H9 (cell line): ENCODE results near the gene CATSPERB. TPM values are rescaled to one million over a fixed set of nuclear protein-coding genes. Genes with fewer than 3 reads are reported as not detected.

ENCODE experiments used
- DNase-seq: peaks from one replicate; pipeline ENCODE4 v3.0.0-alpha.2; 2017
- H2AFZ ChIP-seq: one replicate; pipeline ENCODE4 v1.6.1; 2013; ENCODE audit warnings: mild to moderate bottlenecking, low read length, control low read depth, moderate library complexity
- H2AK5ac ChIP-seq: 2 replicates; pipeline ENCODE4 v1.6.1; 2013; ENCODE audit warnings: low read length, control low read depth, mixed read lengths; ENCODE audit not compliant: insufficient read length
- H2BK120ac ChIP-seq: one replicate; pipeline ENCODE4 v1.6.1; 2013; ENCODE audit warnings: low read depth, mild to moderate bottlenecking, low read length, control low read depth, inconsistent platforms; ENCODE audit not compliant: poor library complexity, severe bottlenecking
- H2BK12ac ChIP-seq: 2 replicates; pipeline ENCODE4 v1.6.1; 2013; ENCODE audit warnings: low read length, control low read depth, mixed read lengths, low read depth; ENCODE audit not compliant: insufficient read length
- H2BK15ac ChIP-seq: 2 replicates; pipeline ENCODE4 v1.6.1; 2013; ENCODE audit warnings: low read depth, low read length, control low read depth
- H2BK20ac ChIP-seq: one replicate; pipeline ENCODE4 v1.6.1; 2013; ENCODE audit warnings: low read depth, mild to moderate bottlenecking, low read length, control low read depth, inconsistent platforms; ENCODE audit not compliant: poor library complexity, severe bottlenecking
- H2BK5ac ChIP-seq: 2 replicates; pipeline ENCODE4 v1.6.1; 2013; ENCODE audit warnings: low read length, control low read depth, mixed read lengths; ENCODE audit not compliant: insufficient read length
- H3K14ac ChIP-seq: 2 replicates; pipeline ENCODE4 v1.6.1; 2013; ENCODE audit warnings: low read length, control low read depth; ENCODE audit not compliant: insufficient read depth
- H3K18ac ChIP-seq: 2 replicates; pipeline ENCODE4 v1.6.1; 2013; ENCODE audit warnings: low read depth, mild to moderate bottlenecking, mixed read lengths, low read length, control low read depth; ENCODE audit not compliant: insufficient read length
- H3K23ac ChIP-seq: 2 replicates; pipeline ENCODE4 v1.6.1; 2013; ENCODE audit warnings: low read length, control low read depth, mixed read lengths, low read depth; ENCODE audit not compliant: insufficient read length
- H3K23me2 ChIP-seq: 2 replicates; pipeline ENCODE4 v1.6.1; 2013; ENCODE audit warnings: low read depth, mild to moderate bottlenecking, mixed read lengths, low read length, control low read depth; ENCODE audit not compliant: insufficient read length, poor library complexity, severe bottlenecking
- H3K27ac ChIP-seq: 2 replicates; pipeline ENCODE4 v1.5.1; 2013; ENCODE audit warnings: low read length, control low read depth, mixed read lengths, low read depth; ENCODE audit not compliant: insufficient read length
- H3K27me3 ChIP-seq: 2 replicates; pipeline ENCODE4 v1.6.1; 2013; ENCODE audit warnings: low read length, control low read depth, inconsistent platforms; ENCODE audit not compliant: insufficient read depth
- H3K4ac ChIP-seq: 2 replicates; pipeline ENCODE4 v1.6.1; 2013; ENCODE audit warnings: low read depth, mild to moderate bottlenecking, control low read depth, inconsistent platforms, low read length, moderate library complexity
- H3K4me1 ChIP-seq: 2 replicates; pipeline ENCODE4 v1.6.1; 2013; ENCODE audit warnings: low read length, control low read depth, inconsistent platforms; ENCODE audit not compliant: insufficient read depth
- H3K4me2 ChIP-seq: 2 replicates; pipeline ENCODE4 v1.6.1; 2013; ENCODE audit warnings: low read length, control low read depth, mixed read lengths; ENCODE audit not compliant: insufficient read length, insufficient read depth
- H3K56ac ChIP-seq: 2 replicates; pipeline ENCODE4 v1.6.1; 2013; ENCODE audit warnings: low read depth, mild to moderate bottlenecking, mixed read lengths, low read length, control low read depth; ENCODE audit not compliant: insufficient read length
- H3K79me1 ChIP-seq: 2 replicates; pipeline ENCODE4 v1.6.1; 2013; ENCODE audit warnings: low read depth, mild to moderate bottlenecking, moderate library complexity, low read length, control low read depth, inconsistent platforms; ENCODE audit not compliant: insufficient read depth, poor library complexity, severe bottlenecking
- H3K79me2 ChIP-seq: 2 replicates; pipeline ENCODE4 v1.6.1; 2013; ENCODE audit warnings: low read length, control low read depth, inconsistent platforms; ENCODE audit not compliant: insufficient read depth
- H3K9ac ChIP-seq: 2 replicates; pipeline ENCODE4 v1.6.1; 2013; ENCODE audit warnings: low read length, control low read depth, mixed read lengths; ENCODE audit not compliant: insufficient read length; ENCODE audit errors: extremely low read depth
- H3K9me3 ChIP-seq: one replicate; pipeline ENCODE4 v1.6.1; 2013; ENCODE audit warnings: low read depth, low read length, inconsistent platforms; ENCODE audit not compliant: control insufficient read depth
- H3T11ph ChIP-seq: one replicate; pipeline ENCODE4 v1.6.1; 2013; ENCODE audit warnings: mild to moderate bottlenecking, low read length, control low read depth, inconsistent platforms
- H4K20me1 ChIP-seq: one replicate; pipeline ENCODE4 v1.6.1; 2013; ENCODE audit not compliant: control insufficient read depth, insufficient read length, insufficient read depth
- H4K5ac ChIP-seq: 2 replicates; pipeline ENCODE4 v1.6.1; 2013; ENCODE audit warnings: low read depth, mild to moderate bottlenecking, mixed read lengths, low read length, control low read depth; ENCODE audit not compliant: insufficient read length
- H4K8ac ChIP-seq: replicated peaks from 2 replicates; pipeline ENCODE4 v1.6.1; 2013; ENCODE audit warnings: low read length, control low read depth, mixed read lengths, low read depth; ENCODE audit not compliant: insufficient read length
- H4K91ac ChIP-seq: 2 replicates; pipeline ENCODE4 v1.6.1; 2013; ENCODE audit warnings: low read depth, mild to moderate bottlenecking, moderate library complexity, mixed read lengths, low read length, control low read depth; ENCODE audit not compliant: insufficient read length
- H3K27ac Mint-ChIP-seq, 3 experiments: 2 replicates in 2 of 3; 3 replicates in 1 of 3; pipeline ENCODE4 v1.8.0; 2020 to 2021; ENCODE audit warnings: mixed read lengths in 3 of 3, mild to moderate bottlenecking in 1 of 3, moderate library complexity in 1 of 3
- H3K27me3 Mint-ChIP-seq: 2 replicates; pipeline ENCODE4 v1.8.0; 2021; ENCODE audit warnings: low read depth, mild to moderate bottlenecking, moderate library complexity, mixed read lengths
- H3K36me3 Mint-ChIP-seq, 3 experiments: 2 replicates in 2 of 3; 3 replicates in 1 of 3; pipeline ENCODE4 v1.8.0; 2020 to 2021; ENCODE audit warnings: low read depth in 3 of 3, mixed read lengths in 3 of 3; ENCODE audit not compliant: insufficient read depth in 1 of 3
- H3K4me1 Mint-ChIP-seq, 2 experiments: 2 replicates each; pipeline ENCODE4 v1.8.0; 2020; ENCODE audit warnings: mixed read lengths in 2 of 2
- H3K4me3 Mint-ChIP-seq, 2 experiments: 2 replicates in 1 of 2; 3 replicates in 1 of 2; pipeline ENCODE4 v1.8.0; 2020 to 2021; ENCODE audit warnings: mild to moderate bottlenecking in 2 of 2, mixed read lengths in 2 of 2, moderate library complexity in 1 of 2
- H3K9me3 Mint-ChIP-seq, 2 experiments: 2 replicates in 1 of 2; 3 replicates in 1 of 2; pipeline ENCODE4 v1.8.0; 2020; ENCODE audit warnings: mild to moderate bottlenecking in 2 of 2, mixed read lengths in 2 of 2, moderate library complexity in 1 of 2
- WGBS: extraction: QIAGEN DNeasy Blood & Tissue Kit; methylation state at CpG from one replicate; pipeline ENCODE4 v1.1.7; 2013; ENCODE audit warnings: missing lambda C conversion rate, low lambda C conversion rate, mixed read lengths; ENCODE audit not compliant: insufficient read length; ENCODE audit errors: extremely low coverage; 5-methylcytosine and 5-hydroxymethylcytosine counted together
- total RNA-seq: library from RNA; stranded (reverse); gene quantifications from 2 replicates; pipeline ENCODE4 v1.2.1, GENCODE V29; 2021
- TF ChIP-seq, protein P1 (sequence below): fragments of 200-600 bp; sonication (generic); conservative IDR thresholded peaks from 3 replicates; pipeline ENCODE4 v1.8.0; 2021; ENCODE audit warnings: antibody characterized with exemption, mild to moderate bottlenecking

CATSPERB gene
- total RNA-seq, 1 experiment from 2014 or later, result 0.48 TPM

DNA sequence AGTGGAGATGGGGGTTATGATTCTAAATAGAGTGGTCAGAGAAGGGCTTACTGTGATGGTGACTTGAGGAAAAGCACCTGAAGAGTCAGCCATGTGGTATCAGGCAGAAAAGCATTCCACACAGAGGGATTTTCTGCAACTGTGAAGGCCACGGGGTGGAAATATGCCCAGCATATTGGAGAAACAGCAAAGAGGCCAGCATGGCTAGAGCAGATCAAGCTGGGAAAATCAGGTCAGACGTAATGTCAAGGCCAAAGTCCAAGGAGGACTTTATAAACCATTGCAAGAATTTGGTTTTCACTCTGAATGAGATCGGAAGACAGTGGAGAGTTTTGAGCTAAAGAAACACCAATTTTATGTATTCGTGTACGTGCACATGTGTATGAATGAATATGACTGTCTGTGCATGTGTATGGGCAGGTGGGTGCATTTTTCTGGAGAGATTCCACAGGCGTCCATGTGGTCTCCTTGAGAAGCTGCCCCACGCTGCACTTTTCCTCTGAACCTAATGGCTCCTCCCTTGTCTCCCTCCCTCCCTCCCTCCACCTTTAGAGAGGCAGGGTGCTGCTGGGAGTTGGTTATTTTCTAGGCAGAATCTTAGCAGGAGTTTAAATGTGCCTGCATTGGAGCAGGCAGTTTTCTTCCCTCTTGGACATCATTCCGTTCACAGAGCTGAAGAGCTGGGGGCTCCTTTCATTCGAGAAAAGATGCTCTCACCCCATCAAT, 124.4 kb downstream of the CATSPERB start:
- peak overlapping the region; percentile 64 for H2AFZ ChIP-seq
- no peak overlapping the region for H2BK120ac ChIP-seq
- H3K4ac ChIP-seq, result no peak overlapping the region
- peaks cover 2 to 7% of the 10 kb centered on the region in 2 experiments; a peak in 2 of 4 replicates for H3K4me1 Mint-ChIP-seq
- H2BK5ac ChIP-seq, result no peak overlapping the region
- no peak overlapping the region for H3K27ac ChIP-seq
- no peak overlapping the region for H2BK12ac ChIP-seq
- DNase-seq, result no peak
- no peak overlapping the region for H3K56ac ChIP-seq
- no peaks in the 10 kb centered on the region for H3K4me1 ChIP-seq
- no peak overlapping the region for H4K91ac ChIP-seq
- H3K9me3 Mint-ChIP-seq, result no peaks in the 10 kb centered on the region
- H3K27ac Mint-ChIP-seq, result peak overlapping the region in 1 of 3 experiments; percentile 65; a peak in 1 of 7 replicates
- H2BK15ac ChIP-seq, result no peak overlapping the region
- H2BK20ac ChIP-seq, result no peak overlapping the region
- no peak overlapping the region for H3K4me2 ChIP-seq
- H4K20me1 ChIP-seq, result no peaks in the 10 kb centered on the region
- H2AK5ac ChIP-seq, result no peak overlapping the region
- no peaks in the 10 kb centered on the region for H3K9me3 ChIP-seq
- no peaks in the 10 kb centered on the region for H3K27me3 ChIP-seq
- H3K36me3 Mint-ChIP-seq, result no peaks in the 10 kb centered on the region
- no peak overlapping the region for H3K4me3 Mint-ChIP-seq
- H3K79me2 ChIP-seq, result no peaks in the 10 kb centered on the region
- no peak overlapping the region for H3K23ac ChIP-seq
- no peak overlapping the region for H3T11ph ChIP-seq
- H3K27me3 Mint-ChIP-seq, result no peaks in the 10 kb centered on the region
- H4K5ac ChIP-seq, result no peak overlapping the region
- TF ChIP-seq, protein P1, sequence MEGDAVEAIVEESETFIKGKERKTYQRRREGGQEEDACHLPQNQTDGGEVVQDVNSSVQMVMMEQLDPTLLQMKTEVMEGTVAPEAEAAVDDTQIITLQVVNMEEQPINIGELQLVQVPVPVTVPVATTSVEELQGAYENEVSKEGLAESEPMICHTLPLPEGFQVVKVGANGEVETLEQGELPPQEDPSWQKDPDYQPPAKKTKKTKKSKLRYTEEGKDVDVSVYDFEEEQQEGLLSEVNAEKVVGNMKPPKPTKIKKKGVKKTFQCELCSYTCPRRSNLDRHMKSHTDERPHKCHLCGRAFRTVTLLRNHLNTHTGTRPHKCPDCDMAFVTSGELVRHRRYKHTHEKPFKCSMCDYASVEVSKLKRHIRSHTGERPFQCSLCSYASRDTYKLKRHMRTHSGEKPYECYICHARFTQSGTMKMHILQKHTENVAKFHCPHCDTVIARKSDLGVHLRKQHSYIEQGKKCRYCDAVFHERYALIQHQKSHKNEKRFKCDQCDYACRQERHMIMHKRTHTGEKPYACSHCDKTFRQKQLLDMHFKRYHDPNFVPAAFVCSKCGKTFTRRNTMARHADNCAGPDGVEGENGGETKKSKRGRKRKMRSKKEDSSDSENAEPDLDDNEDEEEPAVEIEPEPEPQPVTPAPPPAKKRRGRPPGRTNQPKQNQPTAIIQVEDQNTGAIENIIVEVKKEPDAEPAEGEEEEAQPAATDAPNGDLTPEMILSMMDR, result no peak
- no peak overlapping the region for H4K8ac ChIP-seq
- H3K23me2 ChIP-seq, result no peaks in the 10 kb centered on the region
- H3K14ac ChIP-seq, result no peak overlapping the region
- H3K79me1 ChIP-seq, result no peaks in the 10 kb centered on the region
- WGBS, result no CpG with 5 or more reads among the region's 9 CpGs
- no peak overlapping the region for H3K18ac ChIP-seq
- H3K9ac ChIP-seq, result no peak overlapping the region
